ENCODE data around the gene VMAC.
A peak's percentile ranks its signal among the peaks of the same experiment; 100 is the strongest.

VMAC gene

DNA sequence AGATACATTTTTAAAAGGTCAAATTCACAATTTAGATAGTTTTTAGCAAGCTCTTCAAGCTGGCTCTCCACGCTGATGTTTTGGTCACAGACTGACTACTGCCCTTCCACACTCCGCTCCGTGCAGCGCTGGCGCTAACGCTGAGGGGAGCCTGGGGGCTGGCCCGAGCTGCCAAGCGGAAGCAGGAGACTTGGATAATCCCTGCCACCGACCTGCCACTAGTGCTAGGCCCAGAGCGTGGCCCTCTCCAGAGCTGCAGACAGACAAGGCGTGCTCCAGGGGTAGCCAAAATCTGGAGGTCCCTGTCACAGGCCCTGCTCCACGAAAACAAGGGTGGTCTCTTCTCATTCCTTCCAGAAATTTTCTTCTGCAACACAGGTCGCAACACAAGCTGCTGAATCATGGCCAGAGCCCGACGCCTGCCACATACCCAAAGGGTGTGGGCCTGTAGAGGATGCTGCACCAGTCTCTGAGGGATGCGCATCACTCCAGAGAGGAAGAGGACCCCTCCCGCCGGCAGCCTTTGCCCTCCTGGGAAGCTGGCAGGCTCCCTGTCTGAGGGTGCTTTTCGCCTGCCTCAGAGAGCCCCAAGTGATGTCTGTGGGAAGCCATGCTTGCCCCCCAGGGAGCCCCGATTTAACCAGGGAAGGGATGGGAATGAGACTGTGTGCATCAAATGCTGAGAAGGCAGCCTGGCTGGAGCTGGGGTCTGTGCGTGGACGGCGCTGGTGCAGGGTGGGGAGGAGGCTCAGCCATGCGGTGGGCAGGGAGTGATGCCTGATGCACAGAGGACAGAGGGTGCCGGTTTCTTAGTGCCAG, 31.0 kb downstream of the VMAC start:
- Mint-ChIP-seq H3K27me3 (no peaks in the 10 kb centered on the region), H3K27ac (no peak overlapping the region), H3K4me3 (no peak overlapping the region), H3K36me3 (peaks cover 35 to 54% of the 10 kb centered on the region in 2 donors), H3K9me3 (no peaks in the 10 kb centered on the region), H3K4me1 (peaks cover 0 to 3% of the 10 kb centered on the region in 2 donors)
- ATAC-seq (replicated peaks) (no peak), DNase-seq (no peak)

DNA sequence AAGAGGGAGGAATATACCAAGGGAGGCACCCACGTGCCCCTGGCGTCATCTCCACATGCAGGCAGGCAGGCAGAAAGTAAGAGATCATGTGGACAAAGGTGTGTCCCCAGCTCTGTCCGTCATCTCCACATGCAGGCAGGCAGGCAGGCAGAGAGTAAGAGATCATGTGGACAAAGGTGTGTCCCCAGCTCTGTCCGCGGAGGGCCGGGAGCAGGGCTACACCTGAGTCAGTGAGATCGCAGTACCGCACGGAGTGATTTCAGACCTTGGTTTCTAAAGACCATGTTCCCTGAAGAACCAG, 31.6 kb downstream of the VMAC start:
- peaks cover 0 to 3% of the 10 kb centered on the region in 2 donors for H3K4me1 Mint-ChIP-seq
- H3K36me3 Mint-ChIP-seq: peaks cover 31 to 52% of the 10 kb centered on the region in 2 donors
- ATAC-seq (replicated peaks): no peak

DNA sequence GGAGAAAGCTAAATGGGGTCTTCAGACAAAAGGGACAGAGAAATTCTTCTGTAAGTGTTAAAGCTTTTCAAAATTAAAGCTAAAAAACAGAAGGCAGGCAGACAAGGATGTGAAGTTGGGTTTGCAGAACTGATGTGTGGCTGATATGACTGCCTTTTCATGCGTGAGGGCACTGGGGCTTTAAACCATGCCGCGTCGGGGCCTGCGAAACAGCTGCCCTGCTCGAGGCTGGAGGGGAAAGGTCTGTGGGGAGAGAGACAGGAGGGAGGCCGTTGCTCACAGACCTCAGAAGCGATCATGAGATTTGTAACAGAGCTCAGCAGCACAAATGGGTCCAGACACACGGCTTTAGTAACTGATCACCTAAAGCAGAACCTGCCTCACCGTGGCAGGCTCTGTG, 32.9 kb downstream of the VMAC start:
- no peak for ATAC-seq (replicated peaks)
- H3K27me3 Mint-ChIP-seq: no peaks in the 10 kb centered on the region
- peaks cover 26 to 54% of the 10 kb centered on the region in 2 donors for H3K36me3 Mint-ChIP-seq
- no peak overlapping the region for H3K27ac Mint-ChIP-seq
- no peak for DNase-seq
- no peak overlapping the region for H3K4me3 Mint-ChIP-seq
- peaks cover 0 to 3% of the 10 kb centered on the region in 2 donors for H3K4me1 Mint-ChIP-seq
- no peaks in the 10 kb centered on the region for H3K9me3 Mint-ChIP-seq

More for the DNA sequence above, 31.6 kb downstream of the VMAC start:
- no peak overlapping the region for H3K4me3 Mint-ChIP-seq
- H3K27me3 Mint-ChIP-seq: no peaks in the 10 kb centered on the region
- H3K9me3 Mint-ChIP-seq: no peaks in the 10 kb centered on the region
- DNase-seq: no peak
- H3K27ac Mint-ChIP-seq: no peak overlapping the region

DNA sequence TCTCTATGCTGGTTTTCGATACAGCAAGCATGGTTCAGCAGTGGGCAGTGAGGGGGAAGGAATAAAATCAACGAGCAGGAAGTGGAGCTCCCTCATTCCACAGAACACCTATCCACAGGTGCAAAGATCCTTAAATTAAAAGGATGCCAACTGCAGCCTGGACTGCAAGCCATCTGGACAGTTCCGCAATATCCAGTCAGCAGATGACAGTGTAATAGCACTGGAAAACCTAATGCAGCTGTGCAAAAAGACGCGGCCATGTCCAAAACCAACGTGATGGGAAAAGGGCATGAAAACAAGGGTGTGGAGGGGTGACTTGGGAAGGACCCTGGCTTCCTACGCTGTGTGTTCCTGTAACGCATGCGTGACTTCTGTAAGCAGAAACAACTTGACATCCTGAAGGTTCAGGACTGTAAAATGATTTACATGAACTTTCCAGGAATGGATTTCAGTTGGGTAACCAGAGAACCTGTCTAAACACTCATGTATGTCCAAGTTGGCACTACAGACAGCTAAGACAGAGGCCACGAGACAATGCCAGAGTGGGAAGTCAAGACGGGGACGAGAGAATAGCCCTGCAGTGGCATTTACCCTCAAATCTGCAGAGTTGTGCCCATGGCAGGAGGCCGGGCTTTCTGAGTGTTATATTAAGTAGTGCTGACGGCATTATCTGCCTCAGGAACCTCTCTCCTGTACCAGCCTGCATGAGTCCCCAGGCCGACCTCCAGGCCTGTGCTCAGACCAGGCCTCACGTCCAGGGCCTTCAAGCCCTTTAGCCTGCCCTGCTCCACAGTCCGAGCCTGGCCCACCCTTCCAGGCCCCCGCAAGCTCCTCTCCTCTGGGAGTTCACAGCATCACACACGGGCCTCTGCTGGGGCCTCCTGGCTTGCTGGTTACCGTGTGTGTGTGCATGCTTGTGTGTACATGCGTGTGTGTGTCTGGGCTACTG, 35.9 kb downstream of the VMAC start:
- H3K27me3 Mint-ChIP-seq: no peaks in the 10 kb centered on the region
- H3K4me3 Mint-ChIP-seq: no peak overlapping the region
- no peak overlapping the region for H3K27ac Mint-ChIP-seq
- H3K4me1 Mint-ChIP-seq: peaks cover 11 to 16% of the 10 kb centered on the region in 2 donors
- DNase-seq: no peak
- H3K9me3 Mint-ChIP-seq: no peaks in the 10 kb centered on the region
- peaks cover 22 to 54% of the 10 kb centered on the region in 2 donors for H3K36me3 Mint-ChIP-seq
- no peak for ATAC-seq (replicated peaks)

DNA sequence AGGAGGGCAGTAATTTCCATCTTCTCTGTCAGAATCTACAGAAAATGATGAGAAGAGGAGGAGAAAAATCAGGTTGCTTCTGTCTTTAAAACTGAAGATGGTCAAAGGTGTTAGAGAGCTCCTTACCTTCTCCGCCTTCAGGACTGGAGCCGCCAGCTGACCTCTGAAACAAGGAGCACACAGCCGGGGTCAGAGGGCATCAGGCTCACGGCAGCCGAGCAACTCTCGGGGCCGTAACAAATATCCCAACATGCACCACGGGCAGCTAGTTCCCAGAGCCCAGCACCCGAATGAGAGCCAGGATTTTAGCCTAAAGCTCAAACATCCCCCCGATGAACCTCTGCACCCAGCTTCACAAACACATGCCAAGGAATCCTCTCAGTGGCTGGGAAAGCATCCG, 37.0 kb downstream of the VMAC start:
- no peaks in the 10 kb centered on the region for H3K9me3 Mint-ChIP-seq
- peaks cover 14 to 22% of the 10 kb centered on the region in 2 donors for H3K4me1 Mint-ChIP-seq
- no peaks in the 10 kb centered on the region for H3K27me3 Mint-ChIP-seq
- DNase-seq (no peak), ATAC-seq (replicated peaks) (no peak)
- H3K27ac Mint-ChIP-seq: no peak overlapping the region
- peaks cover 23 to 51% of the 10 kb centered on the region in 2 donors for H3K36me3 Mint-ChIP-seq
- H3K4me3 Mint-ChIP-seq: no peak overlapping the region

DNA sequence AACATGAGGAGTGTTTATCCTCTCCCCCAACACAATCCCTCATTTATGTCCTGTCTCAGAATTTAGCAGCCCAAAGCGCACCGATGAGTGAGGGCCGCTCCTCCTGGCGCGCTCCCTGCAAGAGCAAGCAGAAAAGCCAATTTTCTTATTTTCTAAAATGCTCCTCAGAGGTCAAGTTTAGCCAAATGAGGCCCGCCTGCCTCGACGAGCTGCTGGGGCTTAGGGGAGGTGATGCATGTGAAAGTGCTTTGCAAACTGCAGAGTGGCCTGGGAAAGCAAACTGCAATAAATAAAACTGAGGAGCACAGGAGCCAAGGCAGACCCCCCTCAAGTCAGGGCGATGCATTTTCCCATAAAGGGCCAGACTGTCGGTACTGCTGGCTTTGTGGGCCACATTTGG, 38.4 kb downstream of the VMAC start:
- H3K36me3 Mint-ChIP-seq: peaks cover 22 to 51% of the 10 kb centered on the region in 2 donors

DNA sequence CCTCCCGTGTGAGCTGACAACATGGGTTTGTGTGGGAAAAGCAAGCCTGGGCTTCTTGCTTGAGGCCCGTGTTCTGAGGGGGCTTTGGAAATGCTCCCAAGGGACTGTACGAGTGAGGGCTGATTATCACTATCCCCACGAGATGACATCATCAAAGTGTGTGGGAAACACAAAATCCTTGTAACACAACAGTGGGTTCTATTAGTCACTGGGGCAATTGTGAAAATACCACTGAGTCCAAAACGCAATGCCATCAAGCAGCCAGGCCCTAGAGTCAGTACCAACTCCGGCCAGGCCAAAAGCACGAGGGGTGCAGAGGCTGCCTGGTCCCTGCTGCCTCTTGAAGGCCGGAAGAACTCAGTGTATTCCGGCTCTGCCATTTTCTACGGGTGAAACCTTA, 39.0 kb downstream of the VMAC start:
- H3K27me3 Mint-ChIP-seq: no peaks in the 10 kb centered on the region
- no peak overlapping the region for H3K4me3 Mint-ChIP-seq
- no peak overlapping the region for H3K27ac Mint-ChIP-seq
- peaks cover 23 to 37% of the 10 kb centered on the region in 2 donors for H3K4me1 Mint-ChIP-seq
- ATAC-seq (replicated peaks) (no peak), DNase-seq (no peak)
- H3K9me3 Mint-ChIP-seq: no peaks in the 10 kb centered on the region
- peaks cover 24 to 51% of the 10 kb centered on the region in 2 donors for H3K36me3 Mint-ChIP-seq

More for the DNA sequence above, 38.4 kb downstream of the VMAC start:
- Mint-ChIP-seq H3K4me1 (peaks cover 22 to 32% of the 10 kb centered on the region in 2 donors), H3K4me3 (no peak overlapping the region), H3K9me3 (no peaks in the 10 kb centered on the region), H3K27ac (no peak overlapping the region), H3K27me3 (no peaks in the 10 kb centered on the region)
- no peak for ATAC-seq (replicated peaks)
- DNase-seq: no peak

DNA sequence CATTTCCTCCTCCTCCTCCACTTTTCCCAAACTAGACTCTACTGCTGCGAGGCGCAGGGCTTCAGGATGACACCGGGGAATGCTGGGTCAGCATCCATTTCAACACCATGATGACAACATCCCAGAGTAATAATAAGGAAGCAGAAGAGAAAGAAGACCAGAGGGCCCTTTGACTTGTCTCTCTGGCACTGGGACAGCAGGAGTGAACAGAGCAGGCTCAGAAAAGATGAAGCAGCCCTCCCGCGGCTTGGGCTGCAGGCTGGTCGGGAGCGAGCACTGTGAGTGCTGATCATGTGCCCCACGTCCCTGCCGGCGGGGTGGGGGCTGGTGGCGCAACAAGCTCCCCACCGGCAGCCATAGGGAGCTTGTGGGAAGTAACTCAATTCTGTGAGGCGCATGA, 42.8 kb downstream of the VMAC start:
- Mint-ChIP-seq H3K27ac (peak overlapping the region; percentile 75), H3K36me3 (peaks cover 35 to 44% of the 10 kb centered on the region in 2 donors), H3K27me3 (no peaks in the 10 kb centered on the region), H3K4me1 (peaks cover 51 to 70% of the 10 kb centered on the region in 2 donors), H3K4me3 (no peak overlapping the region), H3K9me3 (no peaks in the 10 kb centered on the region)
- DNase-seq (no peak), ATAC-seq (replicated peaks) (no peak)

DNA sequence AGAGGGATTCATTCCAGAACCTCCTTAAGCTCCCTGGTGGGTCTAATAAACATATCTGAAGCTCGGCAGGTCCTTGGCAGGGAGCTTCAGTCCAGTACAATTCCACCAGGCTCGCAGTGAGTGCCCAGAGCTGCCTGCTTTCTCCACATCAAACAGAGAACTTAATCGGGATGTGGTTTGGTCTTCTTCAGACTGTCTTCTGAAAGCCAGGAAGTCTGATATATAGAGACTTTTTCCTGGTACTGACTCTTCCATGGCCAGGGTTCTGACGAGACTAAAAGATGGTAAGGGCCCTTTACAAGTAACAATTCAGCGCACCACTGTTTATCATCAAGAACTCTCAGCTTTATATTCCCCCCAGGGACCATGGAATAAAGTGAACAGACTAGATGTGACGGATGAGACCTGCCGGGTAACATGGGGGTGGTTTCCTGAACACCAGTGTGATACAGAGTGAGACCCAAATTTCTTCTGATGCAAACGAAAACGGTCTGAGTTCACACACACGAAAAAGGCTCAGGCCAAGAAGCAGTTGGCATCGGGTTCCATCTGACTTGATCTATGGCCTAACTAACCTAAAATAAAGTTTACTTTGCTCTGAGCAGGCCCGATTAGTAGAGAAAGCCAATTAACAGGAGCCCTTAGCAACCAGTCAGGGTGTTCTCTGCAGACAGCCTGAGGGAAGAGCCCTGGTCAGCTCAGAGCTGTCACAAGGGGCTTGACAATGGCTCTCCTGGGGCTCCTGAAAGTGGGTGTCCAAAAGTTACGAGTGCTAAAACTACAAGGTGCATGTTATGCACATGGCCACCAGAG, 44.3 kb downstream of the VMAC start:
- Mint-ChIP-seq H3K4me3 (no peak overlapping the region), H3K36me3 (peaks cover 36 to 52% of the 10 kb centered on the region in 2 donors), H3K27ac (no peak overlapping the region), H3K4me1 (peaks cover 63 to 82% of the 10 kb centered on the region in 2 donors), H3K9me3 (no peaks in the 10 kb centered on the region), H3K27me3 (no peaks in the 10 kb centered on the region)
- ATAC-seq (replicated peaks): no peak
- no peak for DNase-seq

DNA sequence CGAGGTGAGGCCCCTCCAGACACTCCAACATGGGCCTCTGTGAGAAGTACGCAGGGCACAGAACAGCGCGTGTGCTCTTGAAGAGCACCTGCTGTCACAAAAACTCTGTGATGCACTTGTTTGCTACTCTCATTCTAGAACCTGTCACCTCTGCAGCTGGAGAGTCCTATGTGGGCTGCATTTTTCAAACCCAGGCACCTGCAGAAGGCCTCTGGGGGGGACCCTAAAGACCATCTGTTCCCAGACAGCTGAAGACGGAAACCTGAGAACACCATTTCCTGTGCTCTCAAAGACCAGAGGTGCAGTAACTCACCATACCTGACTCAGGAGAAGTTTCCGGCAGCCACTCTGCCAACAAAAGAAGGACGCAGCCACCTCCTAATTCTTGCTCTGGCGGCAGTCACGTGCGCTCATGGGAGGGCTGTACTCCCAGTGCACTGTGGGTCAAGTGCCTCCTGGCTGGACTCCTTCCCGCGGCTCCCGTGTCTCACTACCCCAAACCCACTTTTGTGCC, 45.2 kb downstream of the VMAC start:
- H3K36me3 Mint-ChIP-seq: peaks cover 39 to 56% of the 10 kb centered on the region in 2 donors
- no peak overlapping the region for H3K4me3 Mint-ChIP-seq
- DNase-seq (no peak), ATAC-seq (replicated peaks) (no peak)
- no peaks in the 10 kb centered on the region for H3K27me3 Mint-ChIP-seq
- H3K9me3 Mint-ChIP-seq: no peaks in the 10 kb centered on the region
- peaks cover 68 to 84% of the 10 kb centered on the region in 2 donors for H3K4me1 Mint-ChIP-seq
- no peak overlapping the region for H3K27ac Mint-ChIP-seq

DNA sequence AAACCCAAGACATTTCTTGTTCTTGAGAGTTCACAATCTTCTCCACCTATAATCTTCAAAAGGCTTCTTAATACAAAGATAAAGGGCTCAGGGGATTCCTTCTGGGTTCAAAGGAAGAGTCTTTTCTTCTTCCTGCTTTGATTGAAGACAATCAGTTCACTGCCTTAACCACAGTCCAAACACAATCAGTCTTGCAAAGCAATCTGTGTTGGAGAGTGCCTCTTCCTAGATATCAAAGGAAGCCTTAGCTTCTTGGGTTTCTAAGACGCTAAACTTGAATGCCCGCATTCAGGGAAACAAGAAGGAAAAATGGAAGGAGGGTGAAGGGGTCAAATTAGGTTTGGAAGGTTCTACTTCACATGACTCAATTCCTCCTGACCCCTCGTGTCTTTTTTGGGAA, 46.1 kb downstream of the VMAC start:
- no peak for DNase-seq
- Mint-ChIP-seq H3K4me1 (peaks cover 62 to 84% of the 10 kb centered on the region in 2 donors), H3K4me3 (no peak overlapping the region), H3K27me3 (no peaks in the 10 kb centered on the region), H3K36me3 (peaks cover 35 to 47% of the 10 kb centered on the region in 2 donors), H3K9me3 (no peaks in the 10 kb centered on the region), H3K27ac (peak overlapping the region; percentile 51)
- no peak for ATAC-seq (replicated peaks)

DNA sequence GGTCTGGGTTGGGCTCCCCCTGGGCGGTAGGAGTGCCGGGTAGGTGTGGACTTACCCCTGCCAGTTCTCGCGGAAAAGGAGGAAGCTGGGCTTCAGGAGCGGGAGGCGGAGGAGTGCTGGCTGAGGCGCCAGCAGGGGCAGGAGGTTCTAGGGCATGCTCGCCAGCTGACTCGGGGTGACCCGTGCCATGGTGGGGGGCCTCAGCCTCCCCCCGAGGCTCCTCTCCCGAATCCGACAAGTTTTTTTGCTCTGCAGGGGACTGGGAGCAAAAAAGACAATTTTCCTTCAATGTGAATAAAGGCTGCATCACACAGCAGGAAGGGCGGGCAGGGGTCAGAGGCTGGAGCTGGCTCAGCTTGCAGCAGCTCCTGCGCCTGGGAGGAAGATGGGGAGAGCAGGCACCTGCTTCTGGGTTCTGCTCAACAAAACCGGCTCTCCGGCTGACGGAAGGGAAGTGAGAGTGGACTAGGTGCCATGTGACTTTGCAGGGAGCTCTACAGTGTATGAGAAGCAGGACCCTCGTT, 46.7 kb downstream of the VMAC start:
- Mint-ChIP-seq H3K4me3 (peak overlapping the region; percentile 39 to 60), H3K36me3 (peaks cover 32 to 42% of the 10 kb centered on the region in 2 donors), H3K27me3 (no peaks in the 10 kb centered on the region), H3K9me3 (no peaks in the 10 kb centered on the region), H3K4me1 (peaks cover 61 to 87% of the 10 kb centered on the region in 2 donors), H3K27ac (peak overlapping the region; percentile 71)
- DNase-seq: peak; percentile 18
- ATAC-seq (replicated peaks): peak; percentile 92 to 93

DNA sequence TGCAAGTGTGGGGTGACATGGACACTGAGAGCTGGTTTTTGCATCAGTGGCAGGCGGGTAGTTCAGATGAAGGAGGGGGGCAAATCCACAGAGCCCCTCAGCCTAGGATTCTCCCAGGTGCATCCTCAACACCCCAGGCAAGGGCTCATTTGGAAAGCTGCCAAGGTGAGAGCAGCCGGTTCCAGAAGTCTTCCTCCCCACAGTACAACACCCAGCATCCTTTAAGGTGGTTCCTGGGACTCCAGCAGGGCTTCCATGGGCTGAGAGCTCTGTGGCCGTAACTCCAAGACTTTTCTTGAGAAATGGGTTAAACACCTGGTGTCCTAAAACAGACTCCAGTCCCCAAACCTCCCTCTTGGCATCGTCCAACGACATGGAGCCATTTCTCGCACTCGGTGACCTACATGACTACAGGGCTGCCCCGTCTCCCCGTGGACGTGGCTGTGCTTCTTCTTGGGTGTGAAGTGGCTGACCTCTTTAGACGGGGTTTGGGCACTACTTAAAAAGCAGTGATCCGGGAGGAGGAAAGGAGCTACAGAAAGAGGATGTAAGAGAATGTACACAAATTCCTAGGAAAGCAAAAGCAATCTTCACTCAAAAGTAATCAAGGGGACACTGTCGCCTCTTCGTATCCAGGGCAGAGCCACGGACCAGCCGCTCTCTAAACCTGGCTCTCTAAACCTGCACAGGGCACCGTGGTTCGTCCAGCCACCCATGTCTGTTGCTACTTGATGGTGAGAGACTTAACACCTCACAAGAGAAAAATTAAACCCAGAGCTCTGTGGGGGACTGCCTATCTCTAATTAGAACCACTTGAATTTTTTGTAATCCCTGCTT, 47.7 kb downstream of the VMAC start:
- no peaks in the 10 kb centered on the region for H3K27me3 Mint-ChIP-seq
- DNase-seq (no peak), ATAC-seq (replicated peaks) (no peak)
- H3K9me3 Mint-ChIP-seq: no peaks in the 10 kb centered on the region
- peaks cover 34 to 43% of the 10 kb centered on the region in 2 donors for H3K36me3 Mint-ChIP-seq
- H3K27ac Mint-ChIP-seq: no peak overlapping the region
- H3K4me1 Mint-ChIP-seq: peaks cover 66 to 94% of the 10 kb centered on the region in 2 donors
- no peak overlapping the region for H3K4me3 Mint-ChIP-seq

Measured in stimulated activated naive B cell treated with anti-CD40 and anti-IgM and Interleukin-4, amounts not matched to agents 10 μg/mL and 1 μg/mL and 100 μg/mL, for 72 hours (primary cell).